ENCODE data around the gene BPI.
"Not testable (repeated sequence)": the region's sequence is repeated elsewhere in the genome, so short reads cannot be mapped to it uniquely, and the experiment has no call there.

DNA sequence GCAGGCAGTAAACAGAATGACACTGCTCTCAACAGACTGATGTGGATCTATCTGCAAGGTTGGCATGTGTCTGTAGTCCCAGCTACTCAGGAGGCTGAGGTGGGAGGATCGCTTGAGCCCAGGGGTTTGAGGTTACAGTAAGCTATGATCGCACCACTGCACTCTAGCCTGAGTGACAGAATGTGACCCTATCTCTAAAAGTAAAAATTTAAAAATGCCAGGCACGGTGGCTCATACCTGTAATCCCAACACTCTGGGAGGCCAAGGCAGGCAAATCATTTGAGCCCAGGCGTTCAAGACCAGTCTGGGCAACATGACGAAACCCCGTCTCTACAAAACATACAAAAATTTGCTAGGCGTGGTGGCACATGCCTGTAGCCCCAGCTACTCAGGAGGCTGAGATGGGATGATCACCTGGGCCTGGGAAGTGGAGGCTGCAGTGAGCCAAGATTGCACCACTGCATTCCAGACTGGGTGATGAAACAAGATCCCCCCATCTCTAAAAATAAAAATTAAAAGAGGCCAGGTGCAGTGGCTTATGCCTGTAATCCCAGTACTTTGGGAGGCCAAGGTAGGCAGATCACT lies 19.8 kb upstream of the BPI start:
- not testable (repeated sequence) for TF ChIP-seq CTCF (IDR thresholded peaks at IDR 0.05; ENCODE audit: insufficient read depth, low read length, poor library complexity, severe bottlenecking); EZH2phosphoT487 (conservative IDR thresholded peaks at IDR 0.05; ENCODE audit: low read length)

Data from SU-DHL-6 (cell line).